GOT3 (cell line): ENCODE measurements around the gene CIDEB.
"Not testable (repeated sequence)": the region's sequence is repeated elsewhere in the genome, so short reads cannot be mapped to it uniquely, and the experiment has no call there.

Experiments
- DNase-seq: peaks from one replicate; lab custom pipeline; 2025; ENCODE audit warnings: mixed read lengths; lab: John Stamatoyannopoulos, UW

CIDEB gene

DNA sequence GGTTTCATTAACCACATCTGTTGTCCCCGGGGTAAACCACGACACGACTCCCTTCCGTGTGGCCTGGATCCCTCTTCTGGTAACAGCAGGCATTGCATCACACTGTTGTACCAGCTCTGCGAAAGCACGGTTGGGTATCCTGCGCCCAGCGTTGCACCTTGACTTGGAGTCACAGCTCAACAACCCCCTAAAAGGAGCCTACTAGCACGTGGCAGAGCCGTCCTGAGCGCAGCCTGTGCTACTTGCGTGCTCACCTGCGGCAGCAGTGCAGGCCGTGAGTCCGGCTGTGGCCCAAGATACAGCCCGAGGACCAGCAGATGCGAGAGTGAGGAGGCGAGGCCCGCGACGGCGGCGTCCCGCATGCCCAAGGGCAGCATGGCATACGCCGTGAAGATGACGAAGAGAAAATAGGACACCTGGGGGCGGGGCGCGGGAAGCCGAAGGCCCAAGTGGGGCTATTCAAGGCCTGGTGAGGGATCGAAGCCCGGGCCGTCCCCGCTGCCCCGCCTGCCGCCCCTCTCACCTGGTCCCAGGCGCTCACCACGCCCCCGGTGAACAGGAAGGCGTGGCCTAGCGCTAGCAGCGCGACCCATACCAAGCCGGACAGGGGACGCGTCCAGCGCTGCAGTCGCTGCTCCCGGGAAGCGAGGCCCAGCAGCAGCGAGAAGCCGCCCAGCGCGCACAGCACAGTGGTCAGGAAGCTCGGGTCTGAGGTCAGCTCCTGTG lies 24.7 kb upstream of the CIDEB start:
- DNase-seq, result no peak

DNA sequence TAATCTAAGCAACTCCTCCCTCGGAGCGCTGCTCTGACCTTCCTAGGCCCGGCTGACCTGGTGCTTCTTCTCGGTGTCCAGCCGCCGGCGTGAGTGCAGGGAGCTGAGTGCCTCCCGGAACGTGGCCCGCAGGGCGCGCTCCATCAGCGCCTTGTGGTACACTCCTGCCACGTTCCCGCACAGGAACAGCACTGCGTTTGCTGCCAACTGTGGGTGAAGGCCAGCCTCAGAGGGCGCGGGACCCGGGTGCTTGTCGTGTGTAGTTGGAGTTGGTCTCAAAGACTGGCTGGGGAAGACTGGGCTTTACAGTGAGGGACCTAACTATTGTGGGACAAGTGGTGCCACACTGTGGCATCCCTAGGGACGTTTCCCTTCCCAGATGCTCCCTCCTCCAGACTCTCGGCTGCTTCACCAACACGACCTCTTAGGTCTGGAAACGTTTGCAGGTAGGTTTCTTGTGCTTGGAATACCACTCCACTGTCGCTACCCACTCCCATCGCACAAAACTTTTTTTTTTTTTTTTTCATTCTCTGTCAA lies 24.0 kb upstream of the CIDEB start:
- no peak for DNase-seq

DNA sequence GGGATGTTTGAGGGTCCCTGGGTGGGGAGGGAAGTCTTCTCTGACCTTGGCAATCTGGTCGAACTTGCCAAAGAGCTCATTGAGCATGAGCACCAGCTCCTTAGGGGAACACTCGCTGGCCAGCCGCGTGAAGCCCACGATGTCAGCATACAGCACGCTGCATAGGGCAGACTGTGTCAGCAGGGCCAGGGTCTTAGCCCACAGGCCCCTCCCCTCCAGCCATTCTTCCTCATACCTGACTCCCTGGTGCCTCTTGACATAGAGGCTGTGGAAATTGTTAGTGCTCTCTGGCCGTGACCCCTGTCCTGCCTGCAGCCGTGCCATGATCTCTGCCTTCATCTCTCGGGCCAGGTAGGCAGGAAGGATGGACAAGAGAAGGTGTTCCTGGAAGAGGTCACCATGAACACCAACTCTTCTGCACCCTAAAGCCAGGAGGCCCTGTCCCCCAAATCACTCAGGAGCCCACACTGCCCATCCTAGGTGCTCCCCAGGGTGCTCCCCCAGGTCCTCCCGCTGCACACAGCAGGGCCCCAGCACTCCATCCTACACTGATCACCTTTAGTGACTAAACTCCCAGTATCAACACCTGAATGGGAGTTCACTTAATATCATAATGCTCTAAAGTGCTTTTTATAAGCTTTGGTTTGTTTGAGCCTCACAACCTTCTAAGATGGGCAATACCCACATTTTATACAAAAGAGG lies 23.3 kb upstream of the CIDEB start:
- DNase-seq, result no peak

DNA sequence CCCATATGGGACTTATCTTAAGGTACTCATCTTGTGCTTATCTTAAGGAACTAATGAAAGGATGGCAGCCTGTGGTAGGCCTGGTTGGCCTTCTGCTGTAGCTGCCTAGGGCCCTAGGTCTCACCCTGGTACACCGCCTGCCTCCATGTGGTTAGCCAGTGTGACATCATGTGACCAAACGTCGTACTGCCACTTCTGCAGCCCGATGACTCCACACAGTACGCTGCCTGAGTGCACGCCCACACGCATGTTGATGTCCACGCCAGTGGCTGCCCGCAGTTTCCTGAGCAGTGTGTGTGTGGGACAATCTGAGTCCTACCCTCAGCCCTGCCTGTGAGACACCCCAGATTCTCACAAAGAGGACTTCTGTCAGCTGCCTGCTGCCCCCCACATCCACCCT lies 22.0 kb upstream of the CIDEB start:
- no peak for DNase-seq

DNA sequence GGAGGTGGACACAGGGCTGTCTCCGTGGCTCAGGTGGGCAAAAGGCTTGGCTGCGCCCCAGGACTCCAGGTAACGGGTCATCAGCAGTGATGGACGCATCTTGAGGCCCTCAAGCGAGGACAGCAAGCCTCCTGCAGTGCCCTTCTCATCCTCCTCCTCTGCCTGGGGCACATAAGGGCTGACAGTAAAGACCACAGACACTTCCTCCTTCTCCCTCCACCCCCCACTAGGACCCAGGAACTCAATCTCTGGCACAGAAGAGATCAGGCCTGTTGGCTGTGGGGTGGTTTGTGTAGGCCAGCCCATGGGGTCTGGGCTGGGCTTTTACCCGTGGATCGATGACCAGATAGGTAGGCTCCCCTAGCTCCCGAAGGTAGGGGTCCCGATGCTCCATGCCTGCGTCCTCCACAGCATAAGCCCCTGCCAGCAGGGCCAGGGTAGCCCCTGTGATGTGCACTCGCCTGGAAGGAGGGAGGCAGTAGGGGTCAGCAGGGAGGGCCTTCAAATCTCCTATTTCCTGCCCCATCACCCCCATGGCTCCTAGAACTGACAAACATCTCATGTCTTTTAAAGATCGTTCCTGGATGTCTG lies 21.4 kb upstream of the CIDEB start:
- no peak for DNase-seq

DNA sequence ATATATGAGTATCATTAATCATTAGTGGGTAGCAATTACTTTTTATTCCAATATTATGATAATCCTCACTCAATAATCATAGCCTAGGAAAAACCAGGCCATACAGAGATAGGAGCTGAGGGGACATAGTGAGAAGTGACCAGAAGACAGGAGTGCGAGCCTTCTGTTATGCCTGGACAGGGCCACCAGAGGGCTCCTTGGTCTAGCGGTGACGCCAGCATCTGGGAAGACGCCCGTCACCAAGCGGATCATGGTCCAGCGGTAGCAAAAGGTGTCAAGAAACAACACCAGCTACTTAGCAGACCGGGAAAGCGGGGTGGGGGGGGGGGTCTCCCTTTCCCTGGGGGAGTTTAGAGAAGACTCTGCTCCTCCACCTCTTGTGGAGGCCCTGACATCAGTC lies 20.1 kb upstream of the CIDEB start:
- DNase-seq, result not testable (repeated sequence)

DNA sequence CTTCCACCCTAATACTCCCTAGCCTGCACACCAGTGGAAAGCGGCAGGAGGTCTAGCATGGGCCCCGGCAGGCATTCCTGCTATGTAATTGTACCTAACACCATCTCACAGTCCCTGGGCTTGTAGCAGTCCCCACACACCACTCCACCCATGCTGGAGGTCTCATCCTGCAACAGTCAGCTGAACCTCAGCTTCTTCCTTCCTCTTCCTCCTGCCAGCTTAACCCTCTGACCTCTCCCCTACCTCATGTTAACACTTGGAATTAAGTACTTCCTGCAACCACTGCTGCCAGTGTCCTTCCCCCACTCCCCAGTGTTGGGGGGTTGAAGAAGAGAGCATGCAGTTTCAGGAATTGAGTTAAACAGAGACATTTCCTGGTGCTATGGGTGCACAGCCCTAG lies 19.5 kb upstream of the CIDEB start:
- DNase-seq, result no peak

DNA sequence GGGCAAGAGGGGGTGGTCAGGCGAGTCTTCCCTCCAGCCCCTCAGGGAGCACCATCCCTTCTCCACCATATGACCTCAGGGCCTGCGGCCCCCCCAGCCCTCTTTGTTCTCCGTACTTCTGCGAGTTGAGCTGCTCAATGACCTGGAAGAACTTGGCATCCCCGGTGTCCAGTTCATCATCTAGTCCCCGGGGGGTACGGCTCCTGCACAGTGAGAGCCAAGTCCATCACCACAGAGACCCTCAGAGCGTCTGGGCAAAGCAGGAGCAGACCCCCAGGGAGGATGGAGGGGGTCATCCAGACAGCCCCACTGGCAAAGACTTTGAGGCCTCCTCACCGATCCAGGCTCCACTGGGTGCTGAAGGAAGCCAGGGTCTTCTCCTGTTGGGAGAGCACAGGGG lies 18.2 kb upstream of the CIDEB start:
- DNase-seq, result no peak

DNA sequence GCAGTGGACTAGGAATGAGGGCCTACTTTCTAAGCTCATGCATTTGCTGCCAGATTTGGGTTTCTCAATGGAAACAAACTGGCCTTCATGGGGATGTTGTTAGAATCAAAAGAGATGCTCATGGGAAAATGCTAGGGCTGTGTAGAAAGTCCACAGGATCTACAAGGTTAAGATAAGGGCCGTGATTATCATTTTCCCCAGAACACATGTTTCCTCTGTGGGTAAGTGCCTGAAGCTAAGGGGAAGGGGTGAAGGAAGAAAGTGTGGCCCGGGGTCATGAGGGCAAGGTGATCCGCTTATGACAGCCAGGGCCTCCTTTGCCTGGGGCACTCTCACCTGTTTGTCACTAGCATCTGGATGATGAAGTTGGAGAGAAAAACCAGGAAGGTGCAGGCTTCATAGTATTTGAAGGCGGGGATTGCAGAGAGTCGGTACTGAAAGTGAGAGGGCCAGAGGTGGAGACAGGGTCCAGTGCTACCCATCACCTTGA lies 17.3 kb upstream of the CIDEB start:
- no peak for DNase-seq

DNA sequence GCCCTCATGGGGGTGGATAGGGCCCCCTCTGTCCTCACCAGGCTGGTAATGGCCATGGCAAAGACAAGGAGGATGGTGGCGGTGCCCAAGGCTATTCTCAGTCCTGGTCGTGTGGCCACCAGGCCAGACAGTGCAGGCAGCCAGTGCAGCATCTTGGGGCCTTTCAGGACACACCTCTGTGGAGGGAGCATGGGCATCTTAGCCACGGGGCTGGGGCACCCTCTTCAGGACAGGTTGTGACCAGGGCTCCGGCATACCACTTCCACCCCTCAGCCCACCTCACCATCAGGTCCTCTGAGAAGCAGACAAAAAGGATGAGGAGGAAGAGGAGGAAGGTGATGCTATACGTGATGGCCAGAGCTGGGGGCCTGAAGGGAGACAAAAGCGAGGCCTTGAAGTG lies 16.2 kb upstream of the CIDEB start:
- DNase-seq, result no peak

DNA sequence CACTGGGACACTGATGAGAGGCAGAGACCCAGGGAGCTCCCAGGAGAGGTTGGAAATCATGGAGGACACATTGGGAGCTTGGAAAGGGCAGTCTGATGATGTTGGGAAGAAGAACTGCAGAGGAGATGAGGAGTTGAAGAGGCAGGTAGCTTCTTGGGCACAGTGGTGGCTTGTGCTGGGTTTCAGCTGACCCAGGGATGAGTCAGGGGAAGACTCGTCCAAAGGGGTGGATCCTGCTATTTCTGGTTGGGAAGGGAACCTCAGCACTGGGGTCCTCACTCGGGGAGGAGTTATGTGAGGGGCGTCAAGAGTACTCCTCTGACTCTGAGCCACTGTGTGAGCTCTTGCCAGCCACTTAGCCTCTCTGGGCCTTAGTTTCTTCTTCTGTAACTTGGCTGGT lies 15.6 kb upstream of the CIDEB start:
- no peak for DNase-seq

DNA sequence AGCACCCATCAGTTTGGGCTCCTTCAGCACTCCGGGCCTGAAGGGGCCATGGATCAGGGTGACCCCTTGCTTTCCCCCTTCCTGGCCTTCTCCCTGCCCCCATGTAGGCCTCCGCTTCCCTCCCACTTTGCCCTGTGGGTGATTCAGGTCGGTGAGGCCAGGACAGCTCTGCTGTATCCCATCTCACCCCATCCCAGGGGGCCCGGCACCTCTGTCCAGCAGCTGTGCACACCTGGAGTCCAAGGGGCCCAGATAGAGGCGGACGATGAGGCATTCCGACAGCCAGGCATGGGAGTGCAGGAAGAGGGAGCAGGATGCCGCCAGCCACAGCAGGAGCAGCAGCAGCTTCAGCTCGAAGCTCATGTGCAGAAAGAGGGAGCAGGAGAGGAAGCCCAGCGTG lies 14.9 kb upstream of the CIDEB start:
- no peak for DNase-seq

DNA sequence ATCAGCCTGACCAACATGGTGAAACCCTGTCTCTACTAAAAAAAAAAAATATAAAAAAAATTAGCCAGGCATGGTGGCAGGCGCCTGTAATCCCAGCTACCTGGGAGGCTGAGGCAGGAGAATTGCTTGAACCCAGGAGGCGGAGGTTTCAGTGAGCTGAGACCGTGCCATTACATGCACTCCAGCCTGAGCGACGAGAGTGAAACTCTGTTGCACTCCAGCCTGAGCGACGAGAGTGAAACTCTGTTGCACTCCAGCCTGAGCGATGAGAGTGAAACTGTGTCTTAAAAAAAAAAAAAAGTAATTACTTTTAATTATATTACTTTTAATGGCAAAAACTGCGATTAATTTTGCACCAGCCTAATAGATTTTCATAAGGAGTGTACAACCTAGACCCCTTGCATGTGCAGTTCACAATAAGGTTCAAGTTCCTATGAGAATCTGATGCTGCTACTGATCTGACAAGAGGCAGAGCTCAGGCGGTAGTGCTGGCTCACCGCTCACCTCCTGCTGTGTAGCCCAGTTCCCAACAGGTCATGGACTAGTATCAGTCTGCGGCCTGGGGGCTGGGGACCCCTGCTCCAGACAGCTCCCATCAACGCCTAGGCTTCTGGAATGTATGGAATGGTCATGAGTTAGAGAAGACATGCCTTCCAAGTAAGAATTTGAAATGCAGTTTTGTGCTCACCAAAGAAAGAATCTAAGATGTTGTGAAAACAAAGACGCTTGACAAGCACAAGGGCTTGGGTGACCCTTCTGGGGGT lies 13.6 kb upstream of the CIDEB start:
- no peak for DNase-seq

DNA sequence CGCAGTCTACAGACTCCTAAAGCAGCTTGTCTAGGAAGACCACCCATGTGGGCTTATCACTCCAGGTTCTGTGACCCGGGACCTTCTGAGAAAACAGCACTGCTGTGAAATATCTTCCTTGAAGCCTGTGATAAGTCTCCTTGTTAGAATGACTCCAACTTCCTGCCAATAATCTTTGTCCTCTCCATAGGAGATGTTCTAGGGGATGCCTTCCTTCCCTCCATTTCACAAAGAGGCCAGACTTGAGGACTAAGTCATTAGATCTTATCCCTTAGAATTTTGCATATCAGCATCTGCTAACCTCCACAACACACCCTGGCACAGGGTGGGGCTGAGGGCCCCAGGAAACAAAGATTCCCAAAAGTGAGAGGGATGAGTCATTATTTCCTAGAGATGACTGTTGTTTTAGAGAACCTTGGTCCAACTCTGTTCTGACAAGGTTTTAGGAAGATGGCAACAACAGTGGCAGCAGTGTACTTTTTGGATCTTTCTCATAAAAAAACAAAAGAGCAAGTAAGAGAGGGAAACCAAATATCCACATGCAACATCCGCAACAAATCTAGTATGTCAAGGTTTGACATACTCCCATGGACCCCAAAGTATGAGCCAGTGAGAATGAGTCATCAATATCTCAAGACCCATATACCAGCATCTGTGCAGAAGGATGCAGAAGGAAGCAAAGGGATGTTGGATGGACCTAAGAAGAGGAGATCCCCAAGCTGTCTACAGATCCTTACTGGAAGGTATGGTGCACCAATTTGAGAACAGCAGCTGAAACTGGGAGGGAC lies 9.6 kb upstream of the CIDEB start:
- DNase-seq, result no peak

DNA sequence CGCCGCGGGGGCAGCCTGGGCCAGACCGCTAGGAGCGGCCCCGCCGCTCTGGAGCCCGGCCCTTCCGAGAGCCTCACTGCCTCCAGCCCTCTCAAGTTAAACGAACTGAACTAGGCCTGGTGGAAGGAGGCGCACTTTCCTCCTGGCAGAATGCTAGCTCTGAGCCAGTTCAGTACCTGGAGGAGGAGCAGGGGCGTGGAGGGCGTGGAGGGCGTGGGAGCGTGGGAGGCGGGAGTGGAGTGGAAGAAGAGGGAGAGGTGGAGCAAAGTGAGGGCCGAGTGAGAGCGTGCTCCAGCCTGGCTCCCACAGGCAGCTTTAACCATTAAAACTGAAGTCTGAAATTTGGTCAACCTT lies 8.8 kb upstream of the CIDEB start:
- no peak for DNase-seq

DNA sequence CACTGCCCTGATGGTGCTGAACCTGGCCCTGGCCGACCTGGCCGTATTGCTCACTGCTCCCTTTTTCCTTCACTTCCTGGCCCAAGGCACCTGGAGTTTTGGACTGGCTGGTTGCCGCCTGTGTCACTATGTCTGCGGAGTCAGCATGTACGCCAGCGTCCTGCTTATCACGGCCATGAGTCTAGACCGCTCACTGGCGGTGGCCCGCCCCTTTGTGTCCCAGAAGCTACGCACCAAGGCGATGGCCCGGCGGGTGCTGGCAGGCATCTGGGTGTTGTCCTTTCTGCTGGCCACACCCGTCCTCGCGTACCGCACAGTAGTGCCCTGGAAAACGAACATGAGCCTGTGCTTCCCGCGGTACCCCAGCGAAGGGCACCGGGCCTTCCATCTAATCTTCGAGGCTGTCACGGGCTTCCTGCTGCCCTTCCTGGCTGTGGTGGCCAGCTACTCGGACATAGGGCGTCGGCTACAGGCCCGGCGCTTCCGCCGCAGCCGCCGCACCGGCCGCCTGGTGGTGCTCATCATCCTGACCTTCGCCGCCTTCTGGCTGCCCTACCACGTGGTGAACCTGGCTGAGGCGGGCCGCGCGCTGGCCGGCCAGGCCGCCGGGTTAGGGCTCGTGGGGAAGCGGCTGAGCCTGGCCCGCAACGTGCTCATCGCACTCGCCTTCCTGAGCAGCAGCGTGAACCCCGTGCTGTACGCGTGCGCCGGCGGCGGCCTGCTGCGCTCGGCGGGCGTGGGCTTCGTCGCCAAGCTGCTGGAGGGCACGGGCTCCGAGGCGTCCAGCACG lies 8.2 kb upstream of the CIDEB start:
- no peak for DNase-seq

DNA sequence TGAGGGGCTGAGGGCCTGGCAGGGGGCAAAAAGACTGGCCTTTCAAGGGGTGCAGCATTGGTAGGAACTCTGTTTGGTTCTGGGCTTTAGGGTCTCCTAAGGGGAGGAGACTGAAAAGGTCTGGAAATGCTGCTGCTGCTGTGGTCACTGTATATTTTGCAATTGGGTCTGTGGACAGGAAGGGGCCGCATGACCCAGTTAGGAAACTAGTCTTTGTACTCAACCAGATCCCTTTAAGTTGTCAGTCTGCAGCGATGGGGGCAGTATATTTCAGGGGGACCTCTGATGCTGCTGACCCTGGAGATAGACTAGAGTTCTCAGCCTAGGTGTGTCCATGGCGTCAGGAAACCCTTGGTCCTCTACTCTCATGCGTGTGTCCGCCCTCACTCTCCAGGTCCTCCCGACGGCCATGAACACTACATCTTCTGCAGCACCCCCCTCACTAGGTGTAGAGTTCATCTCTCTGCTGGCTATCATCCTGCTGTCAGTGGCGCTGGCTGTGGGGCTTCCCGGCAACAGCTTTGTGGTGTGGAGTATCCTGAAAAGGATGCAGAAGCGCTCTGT lies 7.5 kb upstream of the CIDEB start:
- no peak for DNase-seq

DNA sequence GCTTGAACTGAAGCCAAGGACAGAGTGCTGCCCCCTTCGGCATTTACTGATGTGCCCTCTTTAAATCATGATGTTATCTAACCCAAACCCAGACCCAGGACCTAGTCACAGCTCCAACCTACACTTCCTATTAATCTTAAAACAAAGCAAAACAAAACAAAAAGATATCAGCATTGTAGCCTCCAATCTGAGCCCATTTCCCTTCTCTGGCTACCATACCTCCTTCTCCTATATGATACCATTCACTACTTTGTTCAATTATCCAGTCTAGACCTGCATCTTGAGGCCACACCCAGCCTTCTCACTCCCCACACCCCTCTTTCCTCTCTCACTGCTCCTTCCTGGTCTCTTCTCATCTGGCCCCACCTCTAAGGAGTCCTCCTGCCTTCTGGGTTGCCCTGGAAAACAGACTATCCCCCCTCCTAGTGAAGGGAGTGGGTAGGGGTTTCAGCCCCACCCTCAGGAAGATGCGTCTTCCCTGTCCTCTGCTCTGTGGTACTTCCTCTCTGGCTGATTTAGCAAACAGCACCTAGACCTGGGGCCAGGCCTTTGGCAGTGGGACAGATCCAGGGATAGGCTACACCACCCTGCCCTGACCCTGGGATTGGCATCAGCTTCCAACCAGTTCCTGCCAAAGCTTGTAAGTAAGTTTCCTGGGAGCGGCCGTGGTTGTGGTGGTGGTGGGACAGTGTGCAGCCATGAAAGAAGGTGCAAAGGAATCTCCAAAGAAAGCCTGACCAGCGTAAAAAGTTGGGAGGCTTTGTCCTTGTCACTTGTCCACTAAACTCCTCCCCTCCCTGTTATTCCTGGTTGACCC lies 6.8 kb upstream of the CIDEB start:
- DNase-seq, result no peak

DNA sequence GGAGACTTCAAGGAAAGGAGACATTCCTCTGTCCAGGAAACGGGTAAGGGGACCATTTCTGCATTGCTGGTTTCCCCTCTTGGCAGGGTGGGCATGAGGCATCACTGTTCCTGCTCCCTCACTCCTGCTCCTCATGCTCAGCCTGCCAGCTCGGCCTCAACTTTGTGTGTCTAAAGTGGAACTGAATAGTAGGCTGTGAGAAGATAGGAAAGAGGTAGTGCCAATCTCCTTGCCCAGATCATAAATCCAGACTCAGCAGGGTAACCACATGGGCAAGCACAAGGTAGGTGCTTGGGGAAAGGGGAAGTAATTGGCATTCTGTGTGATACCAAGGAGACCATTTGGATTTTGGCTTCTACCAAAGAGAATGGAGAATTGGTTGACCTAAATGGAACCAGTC lies 6.1 kb upstream of the CIDEB start:
- DNase-seq, result no peak
